Activated CD4-positive, alpha-beta T cell treated with anti-CD3 and anti-CD28 coated beads, Interleukin-2, amount 10 ng/mL, durations not matched to agents 7 days and 5 days (primary cell): ENCODE measurements around the gene NINL. TPM values are rescaled to one million over a fixed set of nuclear protein-coding genes. Genes with fewer than 3 reads are reported as not detected.
"Not testable (repeated sequence)": the region's sequence is repeated elsewhere in the genome, so short reads cannot be mapped to it uniquely, and the experiment has no call there.

Experiments used
- CTCF ChIA-PET: fragments of 350-600 bp; sonication (Branson Sonifier 250); formaldehyde crosslinking; loops from one replicate; lab custom pipeline; 2021; ENCODE audit warnings: antibody characterized with exemption; lab: Charles Lee
- POLR2A ChIA-PET: fragments of 350-600 bp; sonication (Branson Sonifier 250); formaldehyde crosslinking; loops from one replicate; lab custom pipeline; 2021; ENCODE audit warnings: antibody characterized with exemption; lab: Charles Lee
- DNase-seq: peaks from one replicate; pipeline ENCODE4 v3.0.0-alpha.2; 2020
- H3K27ac Mint-ChIP-seq: one replicate; pipeline ENCODE4 v1.8.0; 2021; ENCODE audit warnings: mild to moderate bottlenecking, moderate library complexity, mixed read lengths
- H3K27me3 Mint-ChIP-seq: one replicate; pipeline ENCODE4 v1.8.0; 2021; ENCODE audit warnings: mixed read lengths
- H3K36me3 Mint-ChIP-seq: one replicate; pipeline ENCODE4 v1.8.0; 2021; ENCODE audit warnings: low read depth, mixed read lengths
- H3K4me1 Mint-ChIP-seq: one replicate; pipeline ENCODE4 v1.8.0; 2021; ENCODE audit warnings: mixed read lengths
- H3K4me3 Mint-ChIP-seq: one replicate; pipeline ENCODE4 v1.8.0; 2021; ENCODE audit warnings: mild to moderate bottlenecking, moderate library complexity, mixed read lengths
- H3K9me3 Mint-ChIP-seq: one replicate; pipeline ENCODE4 v1.8.0; 2021; ENCODE audit warnings: mixed read lengths
- total RNA-seq, 2 experiments: library from RNA; stranded (reverse); gene quantifications; one replicate each; pipeline ENCODE4 v1.2.3, GENCODE V29; 2021

The NINL gene
- total RNA-seq, 2 experiments from 2014 or later, result 2.3 to 3.7 TPM

DNA sequence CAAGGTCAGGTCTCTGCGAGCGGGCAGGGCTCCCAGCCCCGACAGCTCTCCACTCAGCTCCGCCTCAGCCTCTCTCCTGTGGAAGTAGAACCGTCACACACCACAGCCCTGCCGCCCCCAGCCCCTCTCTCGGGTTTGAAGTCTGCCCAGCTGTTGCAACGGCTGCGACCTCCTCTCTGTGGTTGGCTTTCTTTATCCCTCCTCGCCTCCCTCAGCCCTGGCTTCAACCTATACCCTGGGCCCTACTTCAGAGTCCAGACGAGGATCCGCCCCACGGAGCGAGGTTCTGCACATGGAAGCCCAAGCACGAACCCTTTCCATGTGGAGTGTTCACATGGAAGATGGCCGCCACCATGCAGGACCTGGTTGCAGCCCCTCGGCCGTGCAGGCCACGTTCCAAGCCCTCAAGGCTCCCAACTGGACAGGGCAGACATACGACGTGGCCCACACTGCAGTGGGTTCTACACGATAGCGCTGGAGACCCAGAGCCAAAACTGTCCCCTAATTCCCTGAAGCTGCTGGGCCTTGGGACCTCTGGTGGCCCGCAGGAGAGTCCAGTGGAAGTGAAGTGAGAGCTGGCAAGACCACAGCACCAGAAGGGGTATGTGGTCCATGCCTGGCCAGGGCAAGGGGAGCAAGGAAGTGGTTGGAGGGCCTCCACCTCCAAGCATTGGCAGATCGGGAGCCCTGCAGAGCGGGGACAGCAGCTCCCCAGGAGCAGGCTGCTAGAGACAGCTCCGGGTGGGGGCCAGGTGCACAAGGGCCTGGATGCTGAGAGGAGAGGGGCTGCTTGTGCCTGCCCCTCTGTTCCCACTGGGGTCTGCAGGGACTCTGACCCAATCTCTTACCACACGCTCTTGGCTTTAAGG lies 108.1 kb downstream of the NINL start:
- Mint-ChIP-seq H3K27me3 (no peaks in the 10 kb centered on the region), H3K4me3 (no peak overlapping the region), H3K9me3 (no peaks in the 10 kb centered on the region), H3K36me3 (no peaks in the 10 kb centered on the region), H3K27ac (no peak overlapping the region), H3K4me1 (no peaks in the 10 kb centered on the region)
- POLR2A ChIA-PET, result no interaction called here
- DNase-seq, result no peak
- CTCF ChIA-PET, result no interaction called here

DNA sequence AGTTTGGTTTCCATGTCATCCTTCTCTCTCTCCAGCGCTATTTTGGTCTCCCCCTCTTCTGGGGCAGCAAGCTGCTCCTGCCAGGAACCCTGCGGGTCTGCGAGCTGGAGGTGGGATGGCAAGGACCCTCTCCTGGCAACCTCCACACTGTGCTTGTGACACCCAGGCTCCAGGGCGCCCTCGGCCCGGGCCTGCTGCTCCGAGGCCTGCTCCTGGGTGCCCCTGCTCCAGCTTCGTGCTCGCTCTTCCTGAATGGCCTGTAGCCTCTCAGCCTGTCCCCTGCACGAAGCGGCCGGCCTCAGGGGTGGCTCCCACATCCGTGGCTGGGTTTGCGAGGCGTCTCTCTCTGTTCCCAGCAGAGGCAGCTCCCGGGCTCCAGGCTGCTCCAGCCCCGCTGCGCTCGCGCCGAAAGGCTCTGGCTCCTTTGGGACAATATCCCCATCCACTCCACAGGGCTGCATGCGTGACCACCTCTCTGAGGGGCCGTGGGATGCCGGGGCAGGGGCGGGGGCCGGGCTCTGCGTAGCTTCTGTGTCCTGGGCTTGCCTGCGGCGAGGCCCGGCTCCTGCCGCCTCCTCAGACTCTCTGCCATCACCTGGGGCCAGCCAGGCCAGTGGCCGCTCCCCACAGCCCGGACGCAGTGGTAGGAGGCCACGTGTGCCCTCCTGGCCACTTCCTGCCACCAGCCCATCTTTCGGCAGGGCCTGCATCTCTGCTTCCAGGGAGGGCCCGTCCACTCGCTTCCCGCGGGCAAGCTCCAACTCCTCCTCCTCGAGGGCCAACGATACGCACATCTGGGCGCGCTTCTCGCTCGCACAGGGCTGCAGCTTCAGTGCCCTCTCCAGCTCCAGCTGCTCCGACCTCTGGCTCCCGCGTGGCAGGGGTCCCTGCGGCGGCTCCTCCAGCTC lies 109.0 kb downstream of the NINL start:
- ChIA-PET POLR2A (no interaction called here), CTCF (no interaction called here)
- no peak overlapping the region for H3K27ac Mint-ChIP-seq
- DNase-seq, result no peak
- H3K4me3 Mint-ChIP-seq, result no peak overlapping the region
- H3K36me3 Mint-ChIP-seq, result no peaks in the 10 kb centered on the region
- no peaks in the 10 kb centered on the region for H3K9me3 Mint-ChIP-seq
- H3K4me1 Mint-ChIP-seq, result no peaks in the 10 kb centered on the region
- H3K27me3 Mint-ChIP-seq, result no peaks in the 10 kb centered on the region

DNA sequence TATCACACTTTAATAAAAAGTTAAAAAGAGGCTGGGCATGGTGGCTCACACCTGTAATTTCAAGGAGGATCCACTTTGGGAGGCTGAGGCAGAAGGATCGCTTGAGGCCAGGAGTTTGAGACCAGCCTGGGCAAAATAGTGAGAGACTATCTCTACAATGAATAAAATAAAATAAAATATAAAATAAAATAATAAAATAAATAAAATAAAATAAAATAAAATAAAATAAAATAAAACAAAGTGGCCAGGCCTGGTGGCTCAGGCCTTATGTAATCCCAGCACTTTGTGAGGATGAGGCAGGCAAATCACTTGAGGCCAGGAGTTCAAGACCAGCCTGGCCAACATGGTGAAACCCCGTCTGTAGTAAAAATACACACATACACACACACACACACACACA lies 112.0 kb downstream of the NINL start:
- H3K4me3 Mint-ChIP-seq, H3K9me3 Mint-ChIP-seq, H3K36me3 Mint-ChIP-seq, H3K27ac Mint-ChIP-seq, POLR2A ChIA-PET, H3K4me1 Mint-ChIP-seq, H3K27me3 Mint-ChIP-seq, CTCF ChIA-PET, DNase-seq: not testable (repeated sequence)

DNA sequence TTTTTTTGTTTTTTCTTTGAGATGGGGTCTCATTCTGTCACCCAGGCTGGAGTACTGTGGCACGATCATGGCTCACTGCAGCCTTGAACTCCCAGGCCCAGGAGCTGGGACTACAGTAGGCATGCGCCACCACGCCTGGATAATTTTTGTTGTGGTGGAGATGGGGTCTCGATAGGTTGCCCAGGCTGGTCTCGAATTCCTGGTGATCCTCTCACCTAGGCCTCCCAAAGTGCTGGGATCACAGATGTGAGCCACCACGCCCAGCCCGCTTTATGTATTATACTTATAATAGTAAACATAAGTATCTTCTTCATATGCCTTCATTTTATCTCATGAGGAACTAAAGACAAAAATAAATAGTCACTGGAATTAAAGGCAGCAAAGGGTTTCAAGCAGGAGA lies 114.3 kb downstream of the NINL start:
- no peaks in the 10 kb centered on the region for H3K9me3 Mint-ChIP-seq
- POLR2A ChIA-PET, result no interaction called here
- no peaks in the 10 kb centered on the region for H3K27me3 Mint-ChIP-seq
- CTCF ChIA-PET, result interaction anchor here (0.7 kb wide), 1 partner anchor 9 kb away, joined by 3 read pairs; no protein-coding TSS in a partner anchor
- no peak overlapping the region for H3K4me3 Mint-ChIP-seq
- H3K27ac Mint-ChIP-seq, result no peak overlapping the region
- no peak for DNase-seq
- H3K36me3 Mint-ChIP-seq, result no peaks in the 10 kb centered on the region
- peaks cover 4% of the 10 kb centered on the region for H3K4me1 Mint-ChIP-seq

DNA sequence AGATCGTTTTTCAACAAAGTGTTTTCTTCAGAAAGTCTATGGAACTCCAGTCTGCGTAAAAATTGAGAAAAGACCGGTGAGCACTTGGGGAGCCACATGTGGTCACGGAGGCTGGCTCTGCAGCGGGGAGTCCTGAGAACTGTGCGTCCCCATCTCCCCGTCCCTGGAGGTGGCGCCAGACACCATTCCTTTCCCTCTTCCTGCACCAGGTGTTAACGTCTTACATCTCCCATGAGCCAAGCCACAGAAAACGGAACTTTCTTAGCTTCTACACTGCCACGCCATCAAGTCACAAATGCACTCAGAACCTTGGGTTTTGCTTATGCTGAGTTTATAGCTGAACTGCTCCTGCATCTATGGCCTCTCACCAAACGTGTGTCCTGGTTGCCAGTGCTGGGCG lies 115.3 kb downstream of the NINL start:
- DNase-seq, result peak; percentile 51
- H3K27me3 Mint-ChIP-seq, result no peaks in the 10 kb centered on the region
- no peak overlapping the region for H3K4me3 Mint-ChIP-seq
- CTCF ChIA-PET, result interaction anchor here (0.8 to 1.3 kb wide), 3 partner anchors 8 to 17 kb away, joined by 3 to 5 read pairs (median 4); no protein-coding TSS in a partner anchor
- H3K4me1 Mint-ChIP-seq, result peaks cover 4% of the 10 kb centered on the region
- POLR2A ChIA-PET, result no interaction called here
- no peaks in the 10 kb centered on the region for H3K9me3 Mint-ChIP-seq
- no peak overlapping the region for H3K27ac Mint-ChIP-seq
- H3K36me3 Mint-ChIP-seq, result no peaks in the 10 kb centered on the region

DNA sequence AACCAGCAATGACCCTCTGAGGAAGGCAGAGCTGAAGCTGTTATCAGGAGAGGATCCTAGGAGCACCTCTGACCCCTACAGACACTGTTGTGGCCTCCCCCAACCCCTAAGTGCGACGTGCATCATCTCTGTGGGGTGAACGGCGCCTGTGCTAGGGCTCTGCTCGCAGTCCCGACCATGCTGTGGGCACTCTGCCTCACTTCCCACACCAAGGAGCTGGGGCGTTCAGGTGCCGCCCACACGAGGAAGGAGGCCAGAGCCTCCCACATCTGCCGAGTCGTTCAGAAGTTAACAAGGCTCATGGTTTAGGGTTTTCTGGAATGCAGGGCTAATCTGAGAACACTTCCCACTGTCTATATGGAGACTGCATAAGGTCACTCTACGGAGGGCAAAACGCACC lies 115.8 kb downstream of the NINL start:
- Mint-ChIP-seq H3K36me3 (no peaks in the 10 kb centered on the region), H3K9me3 (no peaks in the 10 kb centered on the region), H3K27me3 (no peaks in the 10 kb centered on the region), H3K4me1 (peaks cover 4% of the 10 kb centered on the region), H3K27ac (no peak overlapping the region), H3K4me3 (no peak overlapping the region)
- CTCF ChIA-PET, result interaction anchor here (1.3 kb wide), 2 partner anchors 9 to 11 kb away, joined by 3 to 5 read pairs; no protein-coding TSS in a partner anchor
- POLR2A ChIA-PET, result no interaction called here
- no peak for DNase-seq

DNA sequence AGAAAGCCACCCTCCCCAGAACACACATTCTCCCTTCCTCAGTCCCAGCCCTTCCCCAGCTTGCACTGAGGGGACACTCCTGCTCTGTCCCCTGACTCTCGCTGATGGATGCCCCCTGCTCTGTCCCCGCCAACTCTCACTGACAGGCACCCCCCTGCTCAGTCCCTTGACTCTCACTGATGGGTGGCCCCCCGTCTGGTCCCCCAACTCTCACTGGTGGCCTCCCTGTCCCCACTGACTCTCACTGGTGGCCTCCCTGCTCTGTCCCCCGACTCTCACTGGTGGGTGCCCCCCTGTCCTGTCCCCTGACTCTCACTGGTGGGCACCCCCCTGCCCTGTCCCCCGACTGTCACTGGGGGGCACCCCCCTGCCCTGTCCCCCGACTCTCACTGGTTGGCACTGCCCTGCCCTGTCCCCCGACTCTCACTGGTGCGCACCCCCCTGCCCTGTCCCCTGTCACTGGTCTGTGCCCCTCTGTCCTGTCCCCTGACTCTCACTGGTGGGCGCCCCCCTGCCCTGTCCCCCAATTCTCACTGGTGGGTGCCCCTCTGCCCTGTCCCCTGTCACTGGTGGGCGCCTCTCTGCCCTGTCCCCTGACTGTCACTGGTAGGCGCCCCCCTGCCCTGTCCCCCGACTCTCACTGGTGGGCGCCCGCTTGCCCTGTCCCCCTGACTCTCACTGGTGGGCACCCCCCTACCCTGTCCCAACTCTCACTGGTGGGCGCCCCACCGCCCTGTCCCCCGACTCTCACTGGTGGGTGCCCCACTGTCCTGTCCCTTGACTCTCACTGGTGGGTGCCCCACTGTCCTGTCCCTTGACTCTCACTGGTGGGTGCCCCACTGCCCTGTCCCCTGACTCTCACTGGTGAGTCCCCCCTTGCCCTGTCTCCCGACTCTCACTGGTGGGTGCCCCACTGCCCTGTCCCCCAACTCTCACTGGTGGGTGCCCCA lies 116.9 kb downstream of the NINL start:
- DNase-seq, result no peak
- no peaks in the 10 kb centered on the region for H3K36me3 Mint-ChIP-seq
- no peak overlapping the region for H3K4me3 Mint-ChIP-seq
- ChIA-PET CTCF (no interaction called here), POLR2A (no interaction called here)
- H3K27ac Mint-ChIP-seq, result no peak overlapping the region
- no peaks in the 10 kb centered on the region for H3K9me3 Mint-ChIP-seq
- no peaks in the 10 kb centered on the region for H3K27me3 Mint-ChIP-seq
- H3K4me1 Mint-ChIP-seq, result peaks cover 4% of the 10 kb centered on the region

DNA sequence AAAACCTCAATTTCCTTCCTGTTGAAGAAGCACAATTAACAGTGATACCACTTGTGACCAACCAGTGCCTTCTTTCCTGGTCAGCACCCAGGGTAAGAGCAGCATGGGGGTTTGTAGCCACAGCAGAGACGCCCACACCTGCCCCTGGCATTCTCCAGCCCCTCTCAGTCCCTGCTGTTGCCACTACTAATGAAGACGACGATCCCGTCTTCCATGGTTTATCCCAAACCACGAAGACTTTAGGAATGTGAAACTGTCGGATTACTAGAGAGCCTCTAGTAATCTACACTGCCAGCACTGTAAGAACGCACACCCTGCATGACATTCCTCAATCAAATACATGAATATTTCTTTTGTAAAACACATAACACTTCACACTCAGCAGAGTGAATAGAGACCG lies 117.9 kb downstream of the NINL start:
- H3K36me3 Mint-ChIP-seq, result no peaks in the 10 kb centered on the region
- CTCF ChIA-PET, result no interaction called here
- POLR2A ChIA-PET, result no interaction called here
- H3K27me3 Mint-ChIP-seq, result no peaks in the 10 kb centered on the region
- H3K27ac Mint-ChIP-seq, result peak overlapping the region; percentile 9
- H3K4me3 Mint-ChIP-seq, result no peak overlapping the region
- peaks cover 4% of the 10 kb centered on the region for H3K4me1 Mint-ChIP-seq
- no peak for DNase-seq
- H3K9me3 Mint-ChIP-seq, result no peaks in the 10 kb centered on the region

DNA sequence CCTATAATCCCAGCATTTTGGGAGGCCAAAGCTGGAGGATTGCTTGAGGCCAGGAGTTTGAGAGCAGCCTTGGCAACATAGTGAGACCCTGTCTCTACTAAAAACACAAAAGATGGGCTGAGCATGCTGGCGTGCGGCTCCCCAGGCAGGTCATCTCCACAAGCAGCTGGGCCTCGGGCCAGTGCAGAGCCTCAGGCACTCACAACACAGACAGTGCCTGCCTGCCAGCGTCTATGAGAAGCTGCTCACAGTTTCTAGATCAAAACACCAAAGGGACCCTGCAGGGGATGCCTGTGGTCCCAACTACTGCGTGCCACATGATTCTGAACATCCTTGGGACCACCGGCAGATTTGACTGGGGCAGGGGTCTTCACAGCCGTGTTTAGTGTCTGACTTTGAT lies 118.5 kb downstream of the NINL start:
- no peaks in the 10 kb centered on the region for H3K36me3 Mint-ChIP-seq
- ChIA-PET CTCF (no interaction called here), POLR2A (no interaction called here)
- no peak overlapping the region for H3K27ac Mint-ChIP-seq
- H3K27me3 Mint-ChIP-seq, result no peaks in the 10 kb centered on the region
- DNase-seq, result no peak
- peaks cover 4% of the 10 kb centered on the region for H3K4me1 Mint-ChIP-seq
- H3K9me3 Mint-ChIP-seq, result no peaks in the 10 kb centered on the region
- H3K4me3 Mint-ChIP-seq, result no peak overlapping the region

DNA sequence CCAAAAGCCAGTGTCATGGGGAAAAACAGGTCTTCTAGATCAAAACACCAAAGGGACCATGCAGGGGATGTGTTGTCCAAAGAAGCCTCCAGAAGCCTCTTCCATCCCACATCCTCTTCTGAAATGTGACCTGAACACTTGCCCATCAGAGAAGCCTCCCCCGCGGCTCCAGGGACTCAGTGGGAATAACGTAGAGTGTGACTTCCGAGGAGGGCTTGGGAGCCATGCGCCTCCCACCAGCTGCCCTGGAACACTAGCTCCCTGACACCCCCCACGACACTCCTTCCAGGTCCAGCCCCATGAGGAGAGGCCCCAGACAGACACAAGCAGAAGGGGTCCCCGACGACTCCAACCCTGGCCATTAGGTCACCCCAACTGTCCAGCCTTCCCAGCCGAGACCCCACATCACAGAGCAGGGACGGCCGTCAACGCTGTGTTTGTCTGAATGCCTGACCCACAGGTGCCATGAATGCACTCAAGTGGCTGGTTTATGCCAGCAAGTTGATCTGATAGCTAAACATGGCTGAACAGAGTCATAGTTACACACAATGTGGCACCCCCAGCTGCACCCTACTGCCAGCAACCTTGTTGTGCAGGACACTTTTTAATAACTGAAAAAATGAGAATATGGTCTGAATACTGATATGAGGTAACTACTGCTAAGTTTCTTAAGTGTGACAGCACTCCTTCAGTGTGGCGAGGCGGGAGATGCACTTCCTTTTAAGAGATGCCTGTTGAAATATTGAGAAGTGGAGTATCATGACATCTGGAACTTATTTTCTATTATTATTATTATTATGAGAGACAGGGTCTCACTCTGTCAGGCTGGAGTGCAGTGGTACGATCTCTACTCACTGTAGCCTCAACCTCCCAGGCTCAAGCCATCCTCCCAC lies 119.8 kb downstream of the NINL start:
- Mint-ChIP-seq H3K36me3 (no peaks in the 10 kb centered on the region), H3K4me1 (peaks cover 6% of the 10 kb centered on the region), H3K27ac (no peak overlapping the region), H3K4me3 (no peak overlapping the region), H3K9me3 (no peaks in the 10 kb centered on the region), H3K27me3 (no peaks in the 10 kb centered on the region)
- CTCF ChIA-PET, result no interaction called here
- POLR2A ChIA-PET, result no interaction called here
- DNase-seq, result no peak

DNA sequence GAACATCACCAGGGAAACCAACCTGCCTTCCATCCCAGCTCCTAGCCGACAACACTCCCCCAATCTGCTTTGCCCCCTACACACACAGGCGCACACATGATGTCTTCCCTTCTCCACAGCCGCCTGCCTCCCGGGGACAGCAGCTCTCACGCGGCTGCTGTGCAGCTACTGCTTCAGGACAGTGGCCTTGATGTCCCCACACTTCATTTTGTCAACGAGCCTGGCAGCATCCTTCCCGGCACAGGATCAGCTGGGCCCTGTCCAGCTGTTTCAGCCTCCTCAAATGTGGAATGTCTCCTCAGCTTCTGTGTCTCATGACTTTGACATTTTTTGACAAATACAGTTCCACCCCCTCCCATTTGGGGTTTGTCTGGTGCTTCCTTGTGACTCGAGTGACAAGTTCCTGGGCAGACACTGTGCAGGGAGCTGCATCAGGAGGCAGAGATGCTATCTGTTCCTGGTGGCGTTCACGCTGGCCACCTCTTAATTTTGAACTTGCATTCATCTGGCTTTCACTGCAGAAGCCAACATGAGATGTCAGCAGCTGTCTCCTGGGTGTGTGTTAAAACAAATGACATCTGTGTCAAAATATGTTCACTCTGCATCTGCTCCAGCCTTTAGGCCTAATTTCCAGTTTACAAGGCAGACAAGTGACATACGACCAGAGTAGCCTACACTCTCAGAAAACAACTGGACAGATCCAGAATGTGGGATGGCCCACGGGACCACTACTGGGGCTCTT lies 120.7 kb downstream of the NINL start:
- no peak overlapping the region for H3K27ac Mint-ChIP-seq
- no peaks in the 10 kb centered on the region for H3K27me3 Mint-ChIP-seq
- DNase-seq, result no peak
- POLR2A ChIA-PET, result no interaction called here
- no peaks in the 10 kb centered on the region for H3K9me3 Mint-ChIP-seq
- no peak overlapping the region for H3K4me3 Mint-ChIP-seq
- CTCF ChIA-PET, result no interaction called here
- H3K36me3 Mint-ChIP-seq, result no peaks in the 10 kb centered on the region
- peaks cover 3% of the 10 kb centered on the region for H3K4me1 Mint-ChIP-seq
